ENCODE data around the gene C3. TPM values are rescaled to one million over a fixed set of nuclear protein-coding genes. Genes with fewer than 3 reads are reported as not detected.

Gene C3
- polyA plus RNA-seq, 1 donor (not counting 4 experiments of a cell fraction or from before 2014, with no cell fraction given) = 10.7 TPM

- no peak overlapping the region for H2AFZ ChIP-seq (ENCODE audit: control insufficient read depth, low read length)
These were observed 3.4 kb downstream of the C3 start for GRCh38 chr19:6717036-6717435.

GRCh38 chr19:6716610-6716970, 3.9 kb downstream of the C3 start:
- DNase-seq (ENCODE audit: low read depth, low spot score) = no peak
- Histone ChIP-seq H3K4me1 (ENCODE audit: control insufficient read depth, extremely low read depth, insufficient read depth, low read length) (peaks cover 11% of the 10 kb centered on the region), H3K4me2 (ENCODE audit: control insufficient read depth, extremely low read depth, insufficient read depth, low read depth, low read length) (no peak overlapping the region), H3K27ac (ENCODE audit: control insufficient read depth, insufficient read depth, low read length) (no peak overlapping the region), H3K4me3 (ENCODE audit: control insufficient read depth in 2 of 3, extremely low read depth in 1 of 3, insufficient read depth in 2 of 3, low read depth in 1 of 3, low read length in 3 of 3) (no peak overlapping the region), H3K9me3 (ENCODE audit: control insufficient read depth, low read depth, low read length) (no peaks in the 10 kb centered on the region), H3K9ac (ENCODE audit: control insufficient read depth, extremely low read depth, insufficient read depth, low read length) (no peak overlapping the region), H4K20me1 (ENCODE audit: control insufficient read depth, extremely low read depth, insufficient read depth, low read length) (no peaks in the 10 kb centered on the region), H3K9me1 (ENCODE audit: control insufficient read depth, extremely low read depth, insufficient read depth, low read length) (no peaks in the 10 kb centered on the region), H3K36me3 (ENCODE audit: control insufficient read depth in 2 of 2, extremely low read depth in 1 of 2, insufficient read depth in 2 of 2, low read length in 2 of 2) (no peaks in the 10 kb centered on the region), H2AFZ (ENCODE audit: control insufficient read depth, low read length) (no peak overlapping the region), H3K27me3 (ENCODE audit: control insufficient read depth, extremely low read depth, insufficient read depth, low read length) (peaks cover 3% of the 10 kb centered on the region), H3K79me2 (ENCODE audit: control insufficient read depth, insufficient read depth, low read length) (no peaks in the 10 kb centered on the region)
- TF ChIP-seq EZH2 (IDR thresholded peaks at IDR 0.05; ENCODE audit: low read length) (no peak), CTCF (optimal IDR thresholded peaks at IDR 0.05 in 1 of 3, IDR thresholded peaks at IDR 0.05 in 1 of 3, conservative IDR thresholded peaks at IDR 0.05 in 1 of 3; ENCODE audit: extremely low read depth in 1 of 3, insufficient read depth in 2 of 3, low read length in 3 of 3) (no peak)
- dilution Hi-C loops (cut with MboI; ENCODE audit: extremely low pct_ligation_motif_present, low sequenced_read_pairs) = no loop called here
- FAIRE-seq = no peak

More at GRCh38 chr19:6717036-6717435, 3.4 kb downstream of the C3 start:
- Histone ChIP-seq H3K27me3 (ENCODE audit: control insufficient read depth, extremely low read depth, insufficient read depth, low read length) (no peaks in the 10 kb centered on the region), H3K36me3 (ENCODE audit: control insufficient read depth in 2 of 2, extremely low read depth in 1 of 2, insufficient read depth in 2 of 2, low read length in 2 of 2) (no peaks in the 10 kb centered on the region), H3K27ac (ENCODE audit: control insufficient read depth, insufficient read depth, low read length) (no peak overlapping the region), H3K4me1 (ENCODE audit: control insufficient read depth, extremely low read depth, insufficient read depth, low read length) (peaks cover 11% of the 10 kb centered on the region), H3K9me1 (ENCODE audit: control insufficient read depth, extremely low read depth, insufficient read depth, low read length) (no peaks in the 10 kb centered on the region), H3K9ac (ENCODE audit: control insufficient read depth, extremely low read depth, insufficient read depth, low read length) (no peak overlapping the region), H4K20me1 (ENCODE audit: control insufficient read depth, extremely low read depth, insufficient read depth, low read length) (no peaks in the 10 kb centered on the region), H3K9me3 (ENCODE audit: control insufficient read depth, low read depth, low read length) (no peaks in the 10 kb centered on the region), H3K4me2 (ENCODE audit: control insufficient read depth, extremely low read depth, insufficient read depth, low read depth, low read length) (no peak overlapping the region), H3K79me2 (ENCODE audit: control insufficient read depth, insufficient read depth, low read length) (no peaks in the 10 kb centered on the region), H3K4me3 (ENCODE audit: control insufficient read depth in 2 of 3, extremely low read depth in 1 of 3, insufficient read depth in 2 of 3, low read depth in 1 of 3, low read length in 3 of 3) (no peak overlapping the region)
- DNase-seq (ENCODE audit: low read depth, low spot score) (no peak), FAIRE-seq (no peak)
- TF ChIP-seq CTCF (optimal IDR thresholded peaks at IDR 0.05 in 1 of 3, IDR thresholded peaks at IDR 0.05 in 1 of 3, conservative IDR thresholded peaks at IDR 0.05 in 1 of 3; ENCODE audit: extremely low read depth in 1 of 3, insufficient read depth in 2 of 3, low read length in 3 of 3) = peak in 2 of 3 experiments; percentile 20 to 29
- no peak for TF ChIP-seq EZH2 (IDR thresholded peaks at IDR 0.05; ENCODE audit: low read length)
- dilution Hi-C loops (cut with MboI; ENCODE audit: extremely low pct_ligation_motif_present, low sequenced_read_pairs) = no loop called here

Measured in keratinocyte (primary cell).